SK-N-SH (cell line): ENCODE results near the gene GLUL. TPM values are rescaled to one million over a fixed set of nuclear protein-coding genes. Genes with fewer than 3 reads are reported as not detected.

ENCODE experiments used
- CTCF ChIA-PET: fragments of 300-600, 350-600 bp; formaldehyde crosslinking; extraction: SDS; loops from one replicate; lab custom pipeline; 2021; lab: Yijun Ruan, JAX
- POLR2A ChIA-PET: fragments of 350-600 bp; sonication (Branson Sonifier 250); formaldehyde crosslinking; extraction: SDS; loops from one replicate; lab custom pipeline; 2020; ENCODE audit warnings: antibody characterized with exemption, inconsistent platforms; lab: Yijun Ruan, JAX
- DNase-seq: peaks from one replicate; pipeline ENCODE4 v3.0.0; 2012
- H2AFZ ChIP-seq: fragments of 200-600 bp; sonication (generic); 2 replicates; pipeline ENCODE4 v1.8.1; 2016; ENCODE audit warnings: antibody characterized with exemption, mild to moderate bottlenecking, low read depth
- H3F3A ChIP-seq: fragments of 200-600 bp; sonication (generic); replicated peaks from 2 replicates; pipeline ENCODE3; 2016; ENCODE audit warnings: antibody characterized with exemption, mild to moderate bottlenecking; ENCODE audit not compliant: insufficient read depth
- H3K27ac ChIP-seq, 2 experiments: fragments of 200-500 bp in 1 of 2; fragments of 200-600 bp in 1 of 2; sonication (Bioruptor generic) in 1 of 2; sonication (generic), shearing (Covaris generic) in 1 of 2; 2 replicates each; pipeline versions ENCODE4 v1.5.1 to v1.6.1; 2014 to 2016; ENCODE audit warnings: low read depth in 2 of 2, inconsistent platforms in 1 of 2, low read length in 1 of 2, mild to moderate bottlenecking in 1 of 2, mixed read lengths in 1 of 2
- H3K27me3 ChIP-seq: fragments of 200-600 bp; sonication (generic), shearing (Covaris generic); 2 replicates; pipeline ENCODE4 v1.6.1; 2016; ENCODE audit warnings: mixed run types; ENCODE audit not compliant: insufficient read depth
- H3K36me3 ChIP-seq, 2 experiments: fragments of 200-500 bp in 1 of 2; fragments of 200-600 bp in 1 of 2; sonication (Bioruptor generic) in 1 of 2; sonication (generic) in 1 of 2; replicated peaks in 1 of 2; 2 replicates each; pipeline versions ENCODE3 to v1.5.1; 2014 to 2016; ENCODE audit warnings: low read length in 1 of 2, mild to moderate bottlenecking in 1 of 2; ENCODE audit not compliant: insufficient read depth in 2 of 2, control insufficient read depth in 1 of 2
- H3K4me1 ChIP-seq, 2 experiments: fragments of 200-500 bp in 1 of 2; fragments of 200-600 bp in 1 of 2; sonication (Bioruptor generic) in 1 of 2; sonication (generic), shearing (Covaris generic) in 1 of 2; 2 replicates each; pipeline versions ENCODE4 v1.5.1 to v1.6.1; 2014 to 2016; ENCODE audit warnings: low read depth in 1 of 2, low read length in 1 of 2, mixed run types in 1 of 2; ENCODE audit not compliant: insufficient read depth in 2 of 2, control insufficient read depth in 1 of 2
- H3K4me2 ChIP-seq: fragments of 200-600 bp; sonication (generic), shearing (Covaris generic); 2 replicates; pipeline ENCODE4 v1.6.1; 2017; ENCODE audit warnings: mixed run types
- H3K4me3 ChIP-seq, 2 experiments: fragments of 200-500 bp in 1 of 2; fragments of 200-600 bp in 1 of 2; sonication (Bioruptor generic) in 1 of 2; sonication (generic), shearing (Covaris generic) in 1 of 2; 2 replicates each; pipeline versions ENCODE4 v1.5.1 to v1.8.1; 2014 to 2016; ENCODE audit warnings: low read depth in 2 of 2, inconsistent platforms in 1 of 2, low read length in 1 of 2, mild to moderate bottlenecking in 1 of 2, mixed read lengths in 1 of 2, moderate library complexity in 1 of 2
- H3K79me2 ChIP-seq: fragments of 200-600 bp; sonication (generic); 2 replicates; pipeline ENCODE4 v1.8.1; 2017; ENCODE audit warnings: mild to moderate bottlenecking; ENCODE audit not compliant: insufficient read depth
- H3K9ac ChIP-seq: fragments of 200-600 bp; sonication (generic); 2 replicates; pipeline ENCODE4 v1.6.1; 2017; ENCODE audit warnings: mixed run types
- H3K9me2 ChIP-seq: fragments of 200-600 bp; sonication (generic); 2 replicates; pipeline ENCODE4 v1.6.1; 2017; ENCODE audit warnings: mixed run types
- H3K9me3 ChIP-seq: fragments of 200-600 bp; sonication (generic); 2 replicates; pipeline ENCODE4 v1.6.1; 2017; ENCODE audit warnings: mixed run types, mild to moderate bottlenecking, moderate library complexity
- H4K20me1 ChIP-seq: fragments of 200-600 bp; sonication (generic); 2 replicates; pipeline ENCODE4 v1.6.1; 2017; ENCODE audit warnings: mild to moderate bottlenecking, mixed run types; ENCODE audit not compliant: insufficient read depth
- CHD2 ChIP-seq: fragments of 150-350 bp; IDR thresholded peaks from 2 replicates; pipeline ENCODE4 v1.6.1; 2018; ENCODE audit warnings: low read length; ENCODE audit not compliant: partially characterized antibody
- CTCF ChIP-seq: fragments of 200-600 bp; sonication (generic); IDR thresholded peaks from 2 replicates; pipeline ENCODE4 v1.6.1; 2017; ENCODE audit warnings: antibody characterized with exemption, mild to moderate bottlenecking, moderate library complexity
- ELF1 ChIP-seq: IDR thresholded peaks from 2 replicates; pipeline ENCODE4 v1.4.0; 2012
- FOXM1 ChIP-seq: IDR thresholded peaks from 2 replicates; pipeline ENCODE4 v1.4.0; 2012; ENCODE audit warnings: low read depth, mild to moderate bottlenecking
- GABPA ChIP-seq: IDR thresholded peaks from 2 replicates; pipeline ENCODE4 v1.4.0; 2012; ENCODE audit warnings: low read depth, mild to moderate bottlenecking
- GATA2 ChIP-seq: sonication (generic); formaldehyde crosslinking; IDR thresholded peaks from 2 replicates; pipeline ENCODE4 v1.5.0; 2020; ENCODE audit warnings: mild to moderate bottlenecking, missing genetic modification reagents
- JUND ChIP-seq: IDR thresholded peaks from 2 replicates; pipeline ENCODE4 v1.4.0; 2012
- MAX ChIP-seq: IDR thresholded peaks from 2 replicates; pipeline ENCODE4 v1.4.0; 2012; ENCODE audit warnings: low read depth
- MEF2A ChIP-seq: IDR thresholded peaks from 2 replicates; pipeline ENCODE4 v1.4.0; 2012; ENCODE audit warnings: low read depth, borderline replicate concordance
- MXI1 ChIP-seq: IDR thresholded peaks from 2 replicates; pipeline ENCODE4 v1.6.1; 2012; ENCODE audit warnings: mild to moderate bottlenecking, low read depth, low read length, improper control_type of control experiment
- RCOR1 ChIP-seq: fragments of 150-350 bp; IDR thresholded peaks from 2 replicates; pipeline ENCODE4 v1.6.1; 2017; ENCODE audit warnings: antibody characterized with exemption, low read length
- REST ChIP-seq: IDR thresholded peaks from 2 replicates; pipeline ENCODE4 v1.6.1; 2012; ENCODE audit warnings: mild to moderate bottlenecking, low read depth, low read length, moderate library complexity
- RXRA ChIP-seq: IDR thresholded peaks from 2 replicates; pipeline ENCODE4 v1.4.0; 2012; ENCODE audit warnings: low read depth, mild to moderate bottlenecking, borderline replicate concordance
- TAF1 ChIP-seq: IDR thresholded peaks from 2 replicates; pipeline ENCODE4 v1.6.1; 2012; ENCODE audit warnings: low read depth, mild to moderate bottlenecking, low read length, moderate library complexity, borderline replicate concordance
- TCF12 ChIP-seq: IDR thresholded peaks from 2 replicates; pipeline ENCODE4 v1.4.0; 2012
- USF1 ChIP-seq: IDR thresholded peaks from 2 replicates; pipeline ENCODE4 v1.4.0; 2012; ENCODE audit warnings: low read depth, borderline replicate concordance
- USF2 ChIP-seq: fragments of 150-350 bp; IDR thresholded peaks from 2 replicates; pipeline ENCODE4 v1.6.1; 2017; ENCODE audit warnings: antibody characterized with exemption, low read length, low read depth, borderline replicate concordance
- YY1 ChIP-seq: IDR thresholded peaks from 2 replicates; pipeline ENCODE4 v1.4.0; 2012; ENCODE audit warnings: low read depth, mild to moderate bottlenecking
- WGBS: methylation state at CpG from one replicate; pipeline ENCODE4 v1.1.6; 2017; ENCODE audit warnings: low lambda C conversion rate; 5-methylcytosine and 5-hydroxymethylcytosine counted together
- polyA plus RNA-seq, 3 experiments: library from polyadenylated mRNA; depleted of rRNA; stranded (reverse); fragments of >200 nt; gene quantifications; 2 replicates each; pipeline ENCODE4 v1.2.3, GENCODE V29; 2012
- TF ChIP-seq, protein P1 (sequence below): fragments of 150-350 bp; IDR thresholded peaks from 2 replicates; pipeline ENCODE4 v1.6.1; 2016; ENCODE audit warnings: mild to moderate bottlenecking, low read depth, low read length

GLUL gene
- polyA plus RNA-seq, 1 of the 3 experiments (the other 2 are of a cell fraction), result 107 TPM

- CTCF ChIA-PET, result no interaction called here
- H3F3A ChIP-seq, result peaks cover 11% of the 10 kb centered on the region
- H3K27ac ChIP-seq, result no peak overlapping the region
- H3K27me3 ChIP-seq, result no peaks in the 10 kb centered on the region
- peaks cover 18% of the 10 kb centered on the region for H4K20me1 ChIP-seq
- no peak overlapping the region for H2AFZ ChIP-seq
- no peak overlapping the region for H3K4me3 ChIP-seq
- H3K36me3 ChIP-seq, result peaks cover 49 to 70% of the 10 kb centered on the region in 2 experiments
- peaks cover 24% of the 10 kb centered on the region for H3K79me2 ChIP-seq
- H3K4me1 ChIP-seq, result peaks cover 0 to 5% of the 10 kb centered on the region in 2 experiments; a peak in 1 of 4 replicates
- POLR2A ChIA-PET, result no interaction called here
- no peaks in the 10 kb centered on the region for H3K9me3 ChIP-seq
- no peak overlapping the region for H3K9ac ChIP-seq
- no peaks in the 10 kb centered on the region for H3K9me2 ChIP-seq
- DNase-seq, result no peak
- TF ChIP-seq, protein P1, sequence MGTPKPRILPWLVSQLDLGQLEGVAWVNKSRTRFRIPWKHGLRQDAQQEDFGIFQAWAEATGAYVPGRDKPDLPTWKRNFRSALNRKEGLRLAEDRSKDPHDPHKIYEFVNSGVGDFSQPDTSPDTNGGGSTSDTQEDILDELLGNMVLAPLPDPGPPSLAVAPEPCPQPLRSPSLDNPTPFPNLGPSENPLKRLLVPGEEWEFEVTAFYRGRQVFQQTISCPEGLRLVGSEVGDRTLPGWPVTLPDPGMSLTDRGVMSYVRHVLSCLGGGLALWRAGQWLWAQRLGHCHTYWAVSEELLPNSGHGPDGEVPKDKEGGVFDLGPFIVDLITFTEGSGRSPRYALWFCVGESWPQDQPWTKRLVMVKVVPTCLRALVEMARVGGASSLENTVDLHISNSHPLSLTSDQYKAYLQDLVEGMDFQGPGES, result no peak
- TF ChIP-seq TCF12, result no peak
- TF ChIP-seq RCOR1, result no peak
- no peak for TF ChIP-seq MXI1
- TF ChIP-seq ELF1, result no peak
- no peak for TF ChIP-seq GATA2
- no peak for TF ChIP-seq JUND
- no peak for TF ChIP-seq FOXM1
- no peak for TF ChIP-seq YY1
- TF ChIP-seq GABPA, result no peak
- TF ChIP-seq REST, result no peak
- TF ChIP-seq, all 33 proteins: peak for 0
- H3K4me2 ChIP-seq, result no peak overlapping the region
- WGBS, result 93% methylated on average over 19 of the region's 19 CpGs
Measured at GRCh38 chr1:182384387-182384960, 7.1 kb downstream of the GLUL start.

GRCh38 chr1:182383934-182384333 is 7.7 kb downstream of the GLUL start:
- peaks cover 49 to 70% of the 10 kb centered on the region in 2 experiments for H3K36me3 ChIP-seq
- TF ChIP-seq USF2 (no peak), USF1 (no peak), CHD2 (no peak), CTCF (no peak), MEF2A (no peak), MAX (no peak), TAF1 (no peak), RXRA (no peak), YY1 (no peak)

More at GRCh38 chr1:182383934-182384333, 7.7 kb downstream of the GLUL start:
- POLR2A ChIA-PET, result no interaction called here
- Histone ChIP-seq H3K27ac (no peak overlapping the region), H3K79me2 (peaks cover 19% of the 10 kb centered on the region), H3K9me3 (no peaks in the 10 kb centered on the region), H2AFZ (no peak overlapping the region), H3F3A (peaks cover 11% of the 10 kb centered on the region), H4K20me1 (peaks cover 12% of the 10 kb centered on the region), H3K4me2 (no peak overlapping the region), H3K9me2 (no peaks in the 10 kb centered on the region), H3K27me3 (no peaks in the 10 kb centered on the region), H3K4me3 (no peak overlapping the region), H3K9ac (no peak overlapping the region), H3K4me1 (peaks cover 0 to 4% of the 10 kb centered on the region in 2 experiments; a peak in 1 of 4 replicates)
- CTCF ChIA-PET, result interaction anchor here (1.0 kb wide), 1 partner anchor 8 kb away, joined by 4 read pairs; no protein-coding TSS in a partner anchor
- WGBS, result 94% methylated on average over 7 of the region's 7 CpGs
- no peak for DNase-seq
